ENCODE data around the gene ALOX12.

Gene ALOX12

GRCh38 chr17:7023576-7024401 is 27.9 kb downstream of the ALOX12 start:
- no peak overlapping the region for H3K27ac ChIP-seq (ENCODE audit: poor library complexity, severe bottlenecking)
- peak; percentile 84 for DNase-seq (ENCODE audit: low spot score)
- no peaks in the 10 kb centered on the region for H3K4me1 ChIP-seq (ENCODE audit: insufficient read depth, poor library complexity, severe bottlenecking)
- H3K27me3 ChIP-seq (ENCODE audit: insufficient read depth, poor library complexity, severe bottlenecking), result no peaks in the 10 kb centered on the region
- no peak overlapping the region for H3K4me3 ChIP-seq (ENCODE audit: severe bottlenecking)
- no peaks in the 10 kb centered on the region for H3K9me3 ChIP-seq (ENCODE audit: severe bottlenecking)
- no peaks in the 10 kb centered on the region for H3K36me3 ChIP-seq (ENCODE audit: low read depth)
- peak; percentile 68 for ATAC-seq (ENCODE audit: low read depth)
- TF ChIP-seq, protein P1, sequence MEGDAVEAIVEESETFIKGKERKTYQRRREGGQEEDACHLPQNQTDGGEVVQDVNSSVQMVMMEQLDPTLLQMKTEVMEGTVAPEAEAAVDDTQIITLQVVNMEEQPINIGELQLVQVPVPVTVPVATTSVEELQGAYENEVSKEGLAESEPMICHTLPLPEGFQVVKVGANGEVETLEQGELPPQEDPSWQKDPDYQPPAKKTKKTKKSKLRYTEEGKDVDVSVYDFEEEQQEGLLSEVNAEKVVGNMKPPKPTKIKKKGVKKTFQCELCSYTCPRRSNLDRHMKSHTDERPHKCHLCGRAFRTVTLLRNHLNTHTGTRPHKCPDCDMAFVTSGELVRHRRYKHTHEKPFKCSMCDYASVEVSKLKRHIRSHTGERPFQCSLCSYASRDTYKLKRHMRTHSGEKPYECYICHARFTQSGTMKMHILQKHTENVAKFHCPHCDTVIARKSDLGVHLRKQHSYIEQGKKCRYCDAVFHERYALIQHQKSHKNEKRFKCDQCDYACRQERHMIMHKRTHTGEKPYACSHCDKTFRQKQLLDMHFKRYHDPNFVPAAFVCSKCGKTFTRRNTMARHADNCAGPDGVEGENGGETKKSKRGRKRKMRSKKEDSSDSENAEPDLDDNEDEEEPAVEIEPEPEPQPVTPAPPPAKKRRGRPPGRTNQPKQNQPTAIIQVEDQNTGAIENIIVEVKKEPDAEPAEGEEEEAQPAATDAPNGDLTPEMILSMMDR (IDR thresholded peaks at IDR 0.05; ENCODE audit: poor library complexity, severe bottlenecking), result no peak

DNA sequence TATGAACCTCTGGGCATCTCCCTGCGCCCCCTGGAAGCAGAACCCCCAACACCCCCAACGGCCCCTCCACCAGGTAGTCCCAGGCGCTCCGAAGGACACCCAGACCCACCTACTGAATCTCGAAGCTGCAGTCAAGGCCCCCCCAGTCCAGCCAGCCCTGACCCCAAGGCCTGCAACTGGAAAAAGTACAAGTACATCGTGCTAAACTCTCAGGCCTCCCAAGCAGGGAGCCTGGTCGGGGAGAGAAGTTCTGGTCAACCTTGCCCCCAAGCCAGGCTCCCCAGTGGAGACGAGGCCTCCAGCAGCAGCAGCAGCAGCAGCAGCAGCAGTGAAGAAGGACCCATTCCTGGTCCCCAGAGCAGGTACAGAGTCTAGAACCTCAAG is 28.5 kb downstream of the ALOX12 start:
- ATAC-seq (ENCODE audit: low read depth) (no peak), DNase-seq (ENCODE audit: low spot score) (no peak)
- Histone ChIP-seq H3K4me3 (ENCODE audit: severe bottlenecking) (no peak overlapping the region), H3K27me3 (ENCODE audit: insufficient read depth, poor library complexity, severe bottlenecking) (no peaks in the 10 kb centered on the region), H3K9me3 (ENCODE audit: severe bottlenecking) (no peaks in the 10 kb centered on the region), H3K27ac (ENCODE audit: poor library complexity, severe bottlenecking) (no peak overlapping the region), H3K4me1 (ENCODE audit: insufficient read depth, poor library complexity, severe bottlenecking) (no peaks in the 10 kb centered on the region), H3K36me3 (ENCODE audit: low read depth) (no peaks in the 10 kb centered on the region)
- TF ChIP-seq, protein P1 (IDR thresholded peaks at IDR 0.05; ENCODE audit: poor library complexity, severe bottlenecking), result no peak

GRCh38 chr17:7025245-7025644 is 29.4 kb downstream of the ALOX12 start:
- H3K27me3 ChIP-seq (ENCODE audit: insufficient read depth, poor library complexity, severe bottlenecking), result no peaks in the 10 kb centered on the region
- no peak overlapping the region for H3K27ac ChIP-seq (ENCODE audit: poor library complexity, severe bottlenecking)
- H3K4me3 ChIP-seq (ENCODE audit: severe bottlenecking), result no peak overlapping the region
- TF ChIP-seq, protein P1 (IDR thresholded peaks at IDR 0.05; ENCODE audit: poor library complexity, severe bottlenecking), result no peak
- no peaks in the 10 kb centered on the region for H3K9me3 ChIP-seq (ENCODE audit: severe bottlenecking)
- ATAC-seq (ENCODE audit: low read depth) (no peak), DNase-seq (ENCODE audit: low spot score) (no peak)
- no peaks in the 10 kb centered on the region for H3K4me1 ChIP-seq (ENCODE audit: insufficient read depth, poor library complexity, severe bottlenecking)
- no peaks in the 10 kb centered on the region for H3K36me3 ChIP-seq (ENCODE audit: low read depth)

DNA sequence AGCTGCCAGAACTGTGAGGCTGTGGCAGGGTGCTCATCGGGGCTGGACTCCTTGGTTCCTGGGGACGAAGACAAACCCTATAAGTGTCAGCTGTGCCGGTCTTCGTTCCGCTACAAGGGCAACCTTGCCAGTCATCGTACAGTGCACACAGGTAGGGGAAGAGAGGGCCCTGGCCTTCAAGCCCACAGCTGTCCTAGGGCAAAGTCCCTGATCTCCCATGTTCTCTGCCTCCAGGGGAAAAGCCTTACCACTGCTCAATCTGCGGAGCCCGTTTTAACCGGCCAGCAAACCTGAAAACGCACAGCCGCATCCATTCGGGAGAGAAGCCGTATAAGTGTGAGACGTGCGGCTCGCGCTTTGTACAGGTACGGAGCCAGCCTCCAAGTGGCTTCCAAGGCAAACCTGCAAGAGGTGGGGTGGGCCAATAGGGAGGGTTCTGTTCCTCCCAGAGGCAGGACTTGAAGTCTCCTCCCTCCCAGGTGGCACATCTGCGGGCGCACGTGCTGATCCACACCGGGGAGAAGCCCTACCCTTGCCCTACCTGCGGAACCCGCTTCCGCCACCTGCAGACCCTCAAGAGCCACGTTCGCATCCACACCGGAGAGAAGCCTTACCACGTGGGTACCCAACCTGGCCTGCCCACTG is 30.7 kb downstream of the ALOX12 start:
- Histone ChIP-seq H3K36me3 (ENCODE audit: low read depth) (no peaks in the 10 kb centered on the region), H3K9me3 (ENCODE audit: severe bottlenecking) (no peaks in the 10 kb centered on the region), H3K27ac (ENCODE audit: poor library complexity, severe bottlenecking) (no peak overlapping the region), H3K4me1 (ENCODE audit: insufficient read depth, poor library complexity, severe bottlenecking) (no peaks in the 10 kb centered on the region), H3K27me3 (ENCODE audit: insufficient read depth, poor library complexity, severe bottlenecking) (no peaks in the 10 kb centered on the region), H3K4me3 (ENCODE audit: severe bottlenecking) (no peak overlapping the region)
- DNase-seq (ENCODE audit: low spot score), result no peak
- TF ChIP-seq, protein P1 (IDR thresholded peaks at IDR 0.05; ENCODE audit: poor library complexity, severe bottlenecking), result no peak
- ATAC-seq (ENCODE audit: low read depth), result no peak

DNA sequence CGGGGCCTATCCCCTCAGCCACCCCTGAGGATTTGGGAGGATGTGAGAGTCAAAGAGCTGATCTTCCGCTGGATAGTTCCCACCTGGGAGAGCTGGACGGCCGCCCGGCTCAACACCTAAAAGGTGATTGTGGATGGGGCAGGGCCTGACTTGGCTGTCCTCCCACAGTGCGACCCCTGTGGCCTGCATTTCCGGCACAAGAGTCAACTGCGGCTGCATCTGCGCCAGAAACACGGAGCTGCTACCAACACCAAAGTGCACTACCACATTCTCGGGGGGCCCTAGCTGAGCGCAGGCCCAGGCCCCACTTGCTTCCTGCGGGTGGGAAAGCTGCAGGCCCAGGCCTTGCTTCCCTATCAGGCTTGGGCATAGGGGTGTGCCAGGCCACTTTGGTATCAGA is 31.5 kb downstream of the ALOX12 start:
- Histone ChIP-seq H3K9me3 (ENCODE audit: severe bottlenecking) (no peaks in the 10 kb centered on the region), H3K4me3 (ENCODE audit: severe bottlenecking) (no peak overlapping the region), H3K27ac (ENCODE audit: poor library complexity, severe bottlenecking) (no peak overlapping the region), H3K36me3 (ENCODE audit: low read depth) (no peaks in the 10 kb centered on the region), H3K27me3 (ENCODE audit: insufficient read depth, poor library complexity, severe bottlenecking) (no peaks in the 10 kb centered on the region), H3K4me1 (ENCODE audit: insufficient read depth, poor library complexity, severe bottlenecking) (no peaks in the 10 kb centered on the region)
- DNase-seq (ENCODE audit: low spot score) (no peak), ATAC-seq (ENCODE audit: low read depth) (no peak)
- TF ChIP-seq, protein P1 (IDR thresholded peaks at IDR 0.05; ENCODE audit: poor library complexity, severe bottlenecking), result no peak

All from RWPE2 (cell line).